GM23248 (cell line): ENCODE measurements around the gene TMEM219.

Experiments used
- EZH2 ChIP-seq: fragments of 200-600 bp; sonication (generic); IDR thresholded peaks from 2 replicates; pipeline ENCODE4 v1.6.1; 2018; ENCODE audit warnings: antibody characterized with exemption, mild to moderate bottlenecking; ENCODE audit not compliant: insufficient read depth, poor library complexity, severe bottlenecking
- EZH2phosphoT487 ChIP-seq: fragments of 200-600 bp; sonication (generic); IDR thresholded peaks from 2 replicates; pipeline ENCODE4 v1.6.1; 2018; ENCODE audit warnings: antibody characterized with exemption, moderate library complexity, mild to moderate bottlenecking, low read depth; ENCODE audit not compliant: insufficient read depth

DNA sequence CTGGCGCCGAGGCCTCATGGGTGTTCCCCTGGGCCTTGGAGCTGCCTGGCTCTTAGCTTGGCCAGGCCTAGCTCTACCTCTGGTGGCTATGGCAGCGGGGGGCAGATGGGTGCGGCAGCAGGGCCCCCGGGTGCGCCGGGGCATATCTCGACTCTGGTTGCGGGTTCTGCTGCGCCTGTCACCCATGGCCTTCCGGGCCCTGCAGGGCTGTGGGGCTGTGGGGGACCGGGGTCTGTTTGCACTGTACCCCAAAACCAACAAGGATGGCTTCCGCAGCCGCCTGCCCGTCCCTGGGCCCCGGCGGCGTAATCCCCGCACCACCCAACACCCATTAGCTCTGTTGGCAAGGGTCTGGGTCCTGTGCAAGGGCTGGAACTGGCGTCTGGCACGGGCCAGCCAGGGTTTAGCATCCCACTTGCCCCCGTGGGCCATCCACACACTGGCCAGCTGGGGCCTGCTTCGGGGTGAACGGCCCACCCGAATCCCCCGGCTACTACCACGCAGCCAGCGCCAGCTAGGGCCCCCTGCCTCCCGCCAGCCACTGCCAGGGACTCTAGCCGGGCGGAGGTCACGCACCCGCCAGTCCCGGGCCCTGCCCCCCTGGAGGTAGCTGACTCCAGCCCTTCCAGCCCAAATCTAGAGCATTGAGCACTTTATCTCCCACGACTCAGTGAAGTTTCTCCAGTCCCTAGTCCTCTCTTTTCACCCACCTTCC is 25.6 kb downstream of the TMEM219 start:
- TF ChIP-seq EZH2phosphoT487 (no peak), EZH2 (no peak)
